ENCODE results near the gene RNF144A.
"Not testable (repeated sequence)": the region's sequence is repeated elsewhere in the genome, so short reads cannot be mapped to it uniquely, and the experiment has no call there.

Gene RNF144A

GRCh38 chr2:6887751-6888192, 29.4 kb upstream of the RNF144A start:
- Histone ChIP-seq H3K36me3 (ENCODE audit: insufficient read depth, insufficient read length, low read length) (no peaks in the 10 kb centered on the region), H3K27me3 (ENCODE audit: insufficient read depth, insufficient read length) (no peaks in the 10 kb centered on the region), H3K4me1 (ENCODE audit: insufficient read depth, insufficient read length) (no peaks in the 10 kb centered on the region), H3K9ac (ENCODE audit: insufficient read length, low read depth) (no peak overlapping the region), H3K4me3 (ENCODE audit: insufficient read length, low read depth) (no peak overlapping the region), H3K9me3 (ENCODE audit: insufficient read depth, low read length) (no peaks in the 10 kb centered on the region)
- TF ChIP-seq SUZ12 (IDR thresholded peaks at IDR 0.05; ENCODE audit: extremely low read depth, insufficient read depth, insufficient read length) (no peak), ZNF274 (IDR thresholded peaks at IDR 0.05; ENCODE audit: low read depth, low read length) (no peak), YY1 (IDR thresholded peaks at IDR 0.05; ENCODE audit: insufficient read depth, insufficient read length) (no peak)
- no peak for DNase-seq (ENCODE audit: low read depth, low spot score)

- no peak for DNase-seq (ENCODE audit: low read depth, low spot score)
- H3K4me1 ChIP-seq (ENCODE audit: insufficient read depth, insufficient read length), result no peaks in the 10 kb centered on the region
- H3K9ac ChIP-seq (ENCODE audit: insufficient read length, low read depth), result no peak overlapping the region
- no peaks in the 10 kb centered on the region for H3K9me3 ChIP-seq (ENCODE audit: insufficient read depth, low read length)
- no peak overlapping the region for H3K4me3 ChIP-seq (ENCODE audit: insufficient read length, low read depth)
- no peaks in the 10 kb centered on the region for H3K36me3 ChIP-seq (ENCODE audit: insufficient read depth, insufficient read length, low read length)
- H3K27me3 ChIP-seq (ENCODE audit: insufficient read depth, insufficient read length), result no peaks in the 10 kb centered on the region
- no peak for TF ChIP-seq SUZ12 (IDR thresholded peaks at IDR 0.05; ENCODE audit: extremely low read depth, insufficient read depth, insufficient read length)
These were observed 28.5 kb upstream of the RNF144A start for GRCh38 chr2:6888724-6889123.

DNA sequence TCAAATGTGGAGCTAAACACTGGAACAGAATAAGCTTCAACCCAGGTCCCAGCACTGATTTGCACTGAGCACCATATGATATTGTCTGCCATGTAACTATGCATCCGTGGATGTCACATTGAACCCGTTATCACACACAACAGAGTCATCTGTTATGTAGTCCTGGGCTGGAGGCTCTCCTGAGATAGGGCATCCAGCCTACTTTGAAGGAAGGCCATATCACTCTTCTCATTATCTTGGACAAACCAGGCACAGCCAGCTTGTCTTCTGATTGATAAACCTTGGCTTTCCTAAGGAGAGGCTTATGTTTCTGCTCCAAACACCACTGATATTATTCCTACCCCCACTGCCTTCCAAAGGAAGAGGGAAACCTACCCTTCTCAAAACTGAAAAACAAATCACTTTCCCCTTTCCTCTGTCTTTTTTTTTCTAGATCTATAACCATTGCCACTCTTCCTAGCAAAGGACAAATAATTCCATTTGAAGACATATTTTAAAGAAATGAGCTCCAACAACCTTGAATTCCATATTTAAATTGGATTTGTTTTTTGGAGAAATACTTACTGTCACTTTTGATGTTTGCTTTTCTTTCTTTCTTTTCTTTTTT, 23.2 kb upstream of the RNF144A start:
- H3K9ac ChIP-seq (ENCODE audit: insufficient read length, low read depth), result no peak overlapping the region
- DNase-seq (ENCODE audit: low read depth, low spot score), result no peak
- no peaks in the 10 kb centered on the region for H3K27me3 ChIP-seq (ENCODE audit: insufficient read depth, insufficient read length)
- no peaks in the 10 kb centered on the region for H3K36me3 ChIP-seq (ENCODE audit: insufficient read depth, insufficient read length, low read length)
- TF ChIP-seq YY1 (IDR thresholded peaks at IDR 0.05; ENCODE audit: insufficient read depth, insufficient read length) (no peak), SUZ12 (IDR thresholded peaks at IDR 0.05; ENCODE audit: extremely low read depth, insufficient read depth, insufficient read length) (no peak), ZNF274 (IDR thresholded peaks at IDR 0.05; ENCODE audit: low read depth, low read length) (no peak)
- H3K9me3 ChIP-seq (ENCODE audit: insufficient read depth, low read length), result no peaks in the 10 kb centered on the region
- H3K4me1 ChIP-seq (ENCODE audit: insufficient read depth, insufficient read length), result no peaks in the 10 kb centered on the region
- no peak overlapping the region for H3K4me3 ChIP-seq (ENCODE audit: insufficient read length, low read depth)

- H3K4me1 ChIP-seq (ENCODE audit: insufficient read depth, insufficient read length), result no peaks in the 10 kb centered on the region
- peak; percentile 9 for DNase-seq (ENCODE audit: low read depth, low spot score)
These were observed 20.1 kb upstream of the RNF144A start for GRCh38 chr2:6896930-6897759.

DNA sequence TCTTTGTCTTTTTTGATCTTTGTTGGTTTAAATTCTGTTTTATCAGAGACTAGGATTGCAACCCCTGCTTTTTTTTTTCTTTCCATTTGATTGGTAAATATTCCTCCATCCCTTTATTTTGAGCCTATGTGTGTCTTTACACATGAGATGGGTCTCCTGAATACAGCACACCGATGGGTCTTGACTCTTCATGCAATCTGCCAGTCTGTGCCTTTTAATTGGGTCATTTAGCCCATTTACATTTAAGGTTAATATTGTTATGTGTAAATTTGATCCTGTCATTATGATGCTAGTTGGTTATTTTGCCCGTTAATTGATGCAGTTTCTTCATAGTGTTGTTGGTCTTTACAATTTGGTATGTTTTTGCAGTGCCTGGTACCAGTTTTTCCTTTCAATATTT, 14.6 kb upstream of the RNF144A start:
- DNase-seq (ENCODE audit: low read depth, low spot score); H3K4me3 ChIP-seq (ENCODE audit: insufficient read length, low read depth); H3K27me3 ChIP-seq (ENCODE audit: insufficient read depth, insufficient read length); H3K36me3 ChIP-seq (ENCODE audit: insufficient read depth, insufficient read length, low read length); H3K9ac ChIP-seq (ENCODE audit: insufficient read length, low read depth); H3K9me3 ChIP-seq (ENCODE audit: insufficient read depth, low read length); H3K4me1 ChIP-seq (ENCODE audit: insufficient read depth, insufficient read length): not testable (repeated sequence)

More at GRCh38 chr2:6896930-6897759, 20.1 kb upstream of the RNF144A start:
- H3K36me3 ChIP-seq (ENCODE audit: insufficient read depth, insufficient read length, low read length), result no peaks in the 10 kb centered on the region
- TF ChIP-seq SUZ12 (IDR thresholded peaks at IDR 0.05; ENCODE audit: extremely low read depth, insufficient read depth, insufficient read length), result no peak
- TF ChIP-seq ZNF274 (IDR thresholded peaks at IDR 0.05; ENCODE audit: low read depth, low read length), result no peak
- TF ChIP-seq YY1 (IDR thresholded peaks at IDR 0.05; ENCODE audit: insufficient read depth, insufficient read length), result no peak
- H3K9ac ChIP-seq (ENCODE audit: insufficient read length, low read depth), result no peak overlapping the region
- H3K4me3 ChIP-seq (ENCODE audit: insufficient read length, low read depth), result no peak overlapping the region
- no peaks in the 10 kb centered on the region for H3K27me3 ChIP-seq (ENCODE audit: insufficient read depth, insufficient read length)
- H3K9me3 ChIP-seq (ENCODE audit: insufficient read depth, low read length), result no peaks in the 10 kb centered on the region

DNA sequence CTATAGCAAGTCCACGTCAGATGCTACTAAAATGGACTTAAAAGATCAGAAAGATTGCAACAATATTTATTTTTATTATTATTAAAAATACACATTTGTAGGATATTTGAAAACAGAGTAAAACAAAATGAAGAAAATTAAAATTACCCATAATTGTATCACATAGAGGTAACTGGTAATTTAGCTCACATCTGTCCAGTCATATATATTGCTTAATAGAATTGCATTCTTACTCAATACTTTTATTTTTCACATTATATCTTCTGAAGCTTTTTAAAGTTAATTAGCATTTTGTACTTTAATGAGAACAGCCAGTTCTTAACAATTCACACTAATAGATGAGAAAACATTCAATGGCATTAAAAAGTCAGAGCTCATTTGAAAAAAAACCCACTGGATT, 11.5 kb upstream of the RNF144A start:
- Histone ChIP-seq H3K36me3 (ENCODE audit: insufficient read depth, insufficient read length, low read length) (no peaks in the 10 kb centered on the region), H3K9ac (ENCODE audit: insufficient read length, low read depth) (no peak overlapping the region), H3K4me1 (ENCODE audit: insufficient read depth, insufficient read length) (no peaks in the 10 kb centered on the region), H3K4me3 (ENCODE audit: insufficient read length, low read depth) (no peak overlapping the region), H3K27me3 (ENCODE audit: insufficient read depth, insufficient read length) (no peaks in the 10 kb centered on the region), H3K9me3 (ENCODE audit: insufficient read depth, low read length) (no peaks in the 10 kb centered on the region)
- TF ChIP-seq YY1 (IDR thresholded peaks at IDR 0.05; ENCODE audit: insufficient read depth, insufficient read length), result no peak
- TF ChIP-seq ZNF274 (IDR thresholded peaks at IDR 0.05; ENCODE audit: low read depth, low read length), result no peak
- TF ChIP-seq SUZ12 (IDR thresholded peaks at IDR 0.05; ENCODE audit: extremely low read depth, insufficient read depth, insufficient read length), result no peak
- no peak for DNase-seq (ENCODE audit: low read depth, low spot score)

DNA sequence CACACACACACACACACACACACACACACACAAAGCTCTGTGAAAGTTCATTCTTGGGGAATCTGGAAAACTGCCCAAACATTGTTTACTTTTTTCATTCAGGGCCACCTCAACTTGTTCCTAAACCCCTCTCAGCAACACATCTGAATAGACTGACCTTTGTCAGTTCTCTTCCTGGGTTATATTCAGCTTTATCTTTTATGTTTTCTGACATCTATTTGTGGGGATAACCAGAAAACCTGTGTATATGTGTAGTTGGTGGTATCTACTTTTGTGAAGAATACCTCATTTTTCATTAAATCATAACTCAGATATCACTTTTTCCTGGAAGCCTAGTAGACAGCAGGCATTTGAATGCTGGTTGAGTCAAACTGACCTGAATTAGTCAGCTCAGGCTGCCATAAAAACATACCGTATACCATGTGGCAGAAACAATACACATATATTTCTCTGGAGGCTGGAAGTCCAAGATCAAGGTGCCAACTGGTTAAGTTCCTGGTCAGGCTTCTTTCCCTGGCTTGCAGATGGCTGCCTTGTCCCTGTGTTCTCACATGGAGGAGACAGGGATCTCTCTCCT, 11.0 kb upstream of the RNF144A start:
- TF ChIP-seq ZNF274 (IDR thresholded peaks at IDR 0.05; ENCODE audit: low read depth, low read length), result no peak

More for the DNA sequence above, 11.0 kb upstream of the RNF144A start:
- DNase-seq (ENCODE audit: low read depth, low spot score), result no peak
- H3K36me3 ChIP-seq (ENCODE audit: insufficient read depth, insufficient read length, low read length), result no peaks in the 10 kb centered on the region
- no peaks in the 10 kb centered on the region for H3K9me3 ChIP-seq (ENCODE audit: insufficient read depth, low read length)
- no peaks in the 10 kb centered on the region for H3K27me3 ChIP-seq (ENCODE audit: insufficient read depth, insufficient read length)
- no peaks in the 10 kb centered on the region for H3K4me1 ChIP-seq (ENCODE audit: insufficient read depth, insufficient read length)
- no peak overlapping the region for H3K9ac ChIP-seq (ENCODE audit: insufficient read length, low read depth)
- H3K4me3 ChIP-seq (ENCODE audit: insufficient read length, low read depth), result no peak overlapping the region

All from NT2/D1 (cell line).